ENCODE results near the gene BRCA1. TPM values are rescaled to one million over a fixed set of nuclear protein-coding genes. Genes with fewer than 3 reads are reported as not detected.
A peak's percentile ranks its signal among the peaks of the same experiment; 100 is the strongest.

BRCA1 gene
- total RNA-seq, 1 experiment from 2014 or later: 50.8 TPM

- H3K36me3 Mint-ChIP-seq (ENCODE audit: insufficient read depth, unreplicated experiment): peaks cover 18% of the 10 kb centered on the region
- ChIA-PET POLR2A (no interaction called here), CTCF (no interaction called here)
- no peaks in the 10 kb centered on the region for H3K9me3 ChIP-seq
- H3K4me1 ChIP-seq: peaks cover 26% of the 10 kb centered on the region
- H3K4me3 Mint-ChIP-seq (ENCODE audit: unreplicated experiment): no peak overlapping the region
- no peak for DNase-seq
- intact Hi-C loops (cut with micrococcal nuclease; ENCODE audit: unreplicated experiment): no loop called here
- no TSS peak for BruUV-seq (replicated peaks)
- TF ChIP-seq, protein P1, sequence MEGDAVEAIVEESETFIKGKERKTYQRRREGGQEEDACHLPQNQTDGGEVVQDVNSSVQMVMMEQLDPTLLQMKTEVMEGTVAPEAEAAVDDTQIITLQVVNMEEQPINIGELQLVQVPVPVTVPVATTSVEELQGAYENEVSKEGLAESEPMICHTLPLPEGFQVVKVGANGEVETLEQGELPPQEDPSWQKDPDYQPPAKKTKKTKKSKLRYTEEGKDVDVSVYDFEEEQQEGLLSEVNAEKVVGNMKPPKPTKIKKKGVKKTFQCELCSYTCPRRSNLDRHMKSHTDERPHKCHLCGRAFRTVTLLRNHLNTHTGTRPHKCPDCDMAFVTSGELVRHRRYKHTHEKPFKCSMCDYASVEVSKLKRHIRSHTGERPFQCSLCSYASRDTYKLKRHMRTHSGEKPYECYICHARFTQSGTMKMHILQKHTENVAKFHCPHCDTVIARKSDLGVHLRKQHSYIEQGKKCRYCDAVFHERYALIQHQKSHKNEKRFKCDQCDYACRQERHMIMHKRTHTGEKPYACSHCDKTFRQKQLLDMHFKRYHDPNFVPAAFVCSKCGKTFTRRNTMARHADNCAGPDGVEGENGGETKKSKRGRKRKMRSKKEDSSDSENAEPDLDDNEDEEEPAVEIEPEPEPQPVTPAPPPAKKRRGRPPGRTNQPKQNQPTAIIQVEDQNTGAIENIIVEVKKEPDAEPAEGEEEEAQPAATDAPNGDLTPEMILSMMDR (IDR thresholded peaks at IDR 0.05; ENCODE audit: insufficient read depth in 1 of 2, low read depth in 1 of 2, low read length in 1 of 2, severe bottlenecking in 1 of 2, unreplicated experiment in 1 of 2): no peak
- peaks cover 7% of the 10 kb centered on the region for H3K4me1 Mint-ChIP-seq (ENCODE audit: low read depth, unreplicated experiment)
- no peaks in the 10 kb centered on the region for H3K27me3 Mint-ChIP-seq (ENCODE audit: insufficient read depth, unreplicated experiment)
- no peaks in the 10 kb centered on the region for H3K27me3 ChIP-seq (replicated peaks; ENCODE audit: control insufficient read depth, insufficient read depth, low read length)
- no peak overlapping the region for H3K4me3 ChIP-seq (ENCODE audit: low read depth, low read length)
- H3K9me3 Mint-ChIP-seq (ENCODE audit: unreplicated experiment): no peaks in the 10 kb centered on the region
- H3K36me3 ChIP-seq (ENCODE audit: control insufficient read depth, insufficient read depth, low read length): no peaks in the 10 kb centered on the region
- peak overlapping the region; percentile 47 for H3K27ac Mint-ChIP-seq (ENCODE audit: unreplicated experiment)
These were observed 45.4 kb downstream of the BRCA1 start for GRCh38 chr17:43079641-43080302.

DNA sequence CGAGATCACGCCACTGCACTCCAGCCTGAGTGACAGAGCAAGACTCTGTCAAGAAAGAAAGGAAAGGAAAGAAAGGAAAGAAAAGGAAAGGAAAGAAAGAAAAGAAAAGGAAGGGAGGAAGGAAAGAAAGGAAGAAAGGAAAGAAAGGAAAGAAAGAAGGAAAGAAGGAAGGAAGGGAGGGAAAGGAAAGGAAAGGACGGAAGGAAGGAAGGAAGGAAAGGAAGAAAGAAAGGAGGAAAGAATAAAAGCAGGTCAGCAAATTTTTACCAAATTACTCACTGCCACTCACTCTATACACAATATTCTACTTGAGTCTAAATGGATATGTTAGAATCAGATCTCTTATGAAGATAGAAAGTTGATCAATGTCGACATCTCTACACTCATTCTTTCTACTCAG is 50.3 kb downstream of the BRCA1 start:
- TF ChIP-seq, protein P1 (IDR thresholded peaks at IDR 0.05; ENCODE audit: insufficient read depth in 1 of 2, low read depth in 1 of 2, low read length in 1 of 2, severe bottlenecking in 1 of 2, unreplicated experiment in 1 of 2): no peak
- H3K4me3 Mint-ChIP-seq (ENCODE audit: unreplicated experiment): no peak overlapping the region
- no peak overlapping the region for H3K4me3 ChIP-seq (ENCODE audit: low read depth, low read length)
- no peaks in the 10 kb centered on the region for H3K27me3 Mint-ChIP-seq (ENCODE audit: insufficient read depth, unreplicated experiment)
- DNase-seq: no peak
- intact Hi-C loops (cut with micrococcal nuclease; ENCODE audit: unreplicated experiment): no loop called here
- BruUV-seq (replicated peaks): no TSS peak
- no peaks in the 10 kb centered on the region; the same call in 1 of the 2 replicates for H3K36me3 ChIP-seq (ENCODE audit: control insufficient read depth, insufficient read depth, low read length)
- H3K27me3 ChIP-seq (replicated peaks; ENCODE audit: control insufficient read depth, insufficient read depth, low read length): no peaks in the 10 kb centered on the region
- H3K9me3 ChIP-seq: no peaks in the 10 kb centered on the region
- peaks cover 2% of the 10 kb centered on the region for H3K4me1 Mint-ChIP-seq (ENCODE audit: low read depth, unreplicated experiment)
- H3K4me1 ChIP-seq: peaks cover 8% of the 10 kb centered on the region
- H3K9me3 Mint-ChIP-seq (ENCODE audit: unreplicated experiment): no peaks in the 10 kb centered on the region
- peaks cover 27% of the 10 kb centered on the region for H3K36me3 Mint-ChIP-seq (ENCODE audit: insufficient read depth, unreplicated experiment)
- CTCF ChIA-PET: interaction anchor here (0.6 kb wide), 1 partner anchor 29 kb away, joined by 10 read pairs; no protein-coding TSS in a partner anchor
- H3K27ac Mint-ChIP-seq (ENCODE audit: unreplicated experiment): no peak overlapping the region
- POLR2A ChIA-PET: no interaction called here

GRCh38 chr17:43070872-43071271 is 54.3 kb downstream of the BRCA1 start:
- no peaks in the 10 kb centered on the region; the same call in 1 of the 2 replicates for H3K36me3 ChIP-seq (ENCODE audit: control insufficient read depth, insufficient read depth, low read length)
- H3K27me3 Mint-ChIP-seq (ENCODE audit: insufficient read depth, unreplicated experiment): no peaks in the 10 kb centered on the region
- no peak overlapping the region for H3K4me3 Mint-ChIP-seq (ENCODE audit: unreplicated experiment)
- H3K9me3 Mint-ChIP-seq (ENCODE audit: unreplicated experiment): no peaks in the 10 kb centered on the region
- no peaks in the 10 kb centered on the region for H3K4me1 ChIP-seq
- peaks cover 45% of the 10 kb centered on the region for H3K36me3 Mint-ChIP-seq (ENCODE audit: insufficient read depth, unreplicated experiment)
- H3K9me3 ChIP-seq: no peaks in the 10 kb centered on the region
- POLR2A ChIA-PET: no interaction called here
- intact Hi-C loops (cut with micrococcal nuclease; ENCODE audit: unreplicated experiment): no loop called here
- H3K27me3 ChIP-seq (replicated peaks; ENCODE audit: control insufficient read depth, insufficient read depth, low read length): no peaks in the 10 kb centered on the region
- TF ChIP-seq, protein P1 (IDR thresholded peaks at IDR 0.05; ENCODE audit: insufficient read depth in 1 of 2, low read depth in 1 of 2, low read length in 1 of 2, severe bottlenecking in 1 of 2, unreplicated experiment in 1 of 2): no peak
- no peak overlapping the region for H3K4me3 ChIP-seq (ENCODE audit: low read depth, low read length)
- no TSS peak for BruUV-seq (replicated peaks)
- no peak for DNase-seq
- no peak overlapping the region for H3K27ac Mint-ChIP-seq (ENCODE audit: unreplicated experiment)
- CTCF ChIA-PET: no interaction called here
- H3K4me1 Mint-ChIP-seq (ENCODE audit: low read depth, unreplicated experiment): peaks cover 8% of the 10 kb centered on the region

Measured in Caco-2 (cell line).